Neural progenitor cell (in vitro differentiated cells): ENCODE results near the gene C1QL2. TPM values are rescaled to one million over a fixed set of nuclear protein-coding genes. Genes with fewer than 3 reads are reported as not detected.

Experiments used
- DNase-seq: peaks from one replicate; pipeline ENCODE4 v3.0.0-alpha.2; 2016; ENCODE audit warnings: low spot score
- H2AFZ ChIP-seq: fragments of 200-600 bp; sonication (generic); replicated peaks from 2 replicates; pipeline ENCODE4 v1.6.1; 2016; ENCODE audit warnings: antibody characterized with exemption
- H3F3A ChIP-seq: fragments of 200-600 bp; sonication (generic); 2 replicates; pipeline ENCODE4 v1.6.1; 2016; ENCODE audit warnings: antibody characterized with exemption, low read depth
- H3K27ac ChIP-seq: fragments of 200-600 bp; sonication (generic); 2 replicates; pipeline ENCODE4 v1.5.1; 2016; ENCODE audit warnings: mild to moderate bottlenecking
- H3K27me3 ChIP-seq: fragments of 200-600 bp; sonication (generic); 2 replicates; pipeline ENCODE4 v1.6.1; 2016; ENCODE audit warnings: mild to moderate bottlenecking, moderate library complexity
- H3K36me3 ChIP-seq: fragments of 200-600 bp; sonication (generic); 2 replicates; pipeline ENCODE4 v1.5.1; 2016
- H3K4me1 ChIP-seq: fragments of 200-600 bp; sonication (generic); 2 replicates; pipeline ENCODE4 v1.6.1; 2016; ENCODE audit warnings: mixed run types
- H3K4me2 ChIP-seq: fragments of 200-600 bp; sonication (generic); 2 replicates; pipeline ENCODE4 v1.6.1; 2016
- H3K4me3 ChIP-seq: fragments of 200-600 bp; sonication (generic); 2 replicates; pipeline ENCODE4 v1.5.1; 2016
- H3K79me2 ChIP-seq: fragments of 200-600 bp; sonication (generic); 2 replicates; pipeline ENCODE4 v1.6.1; 2016; ENCODE audit warnings: low read depth
- H3K9ac ChIP-seq: fragments of 200-600 bp; sonication (generic); 2 replicates; pipeline ENCODE4 v1.6.1; 2016
- H3K9me3 ChIP-seq: fragments of 200-600 bp; sonication (generic); 2 replicates; pipeline ENCODE4 v1.5.1; 2016; ENCODE audit warnings: low read depth
- H4K20me1 ChIP-seq: fragments of 200-600 bp; sonication (generic); 2 replicates; pipeline ENCODE4 v1.6.1; 2016; ENCODE audit warnings: low read depth
- H3K27ac Mint-ChIP-seq: 3 replicates; pipeline ENCODE4 v1.8.0; 2021; ENCODE audit warnings: mixed read lengths
- H3K27me3 Mint-ChIP-seq: 2 replicates; pipeline ENCODE4 v1.8.0; 2022; ENCODE audit warnings: low read depth, mild to moderate bottlenecking, inconsistent platforms, moderate library complexity, mixed read lengths; ENCODE audit not compliant: insufficient read depth
- H3K36me3 Mint-ChIP-seq: 3 replicates; pipeline ENCODE4 v1.8.0; 2021; ENCODE audit warnings: mixed read lengths
- H3K4me1 Mint-ChIP-seq: 3 replicates; pipeline ENCODE4 v1.8.0; 2021; ENCODE audit warnings: mixed read lengths
- H3K4me3 Mint-ChIP-seq: 3 replicates; pipeline ENCODE4 v1.8.0; 2021; ENCODE audit warnings: mild to moderate bottlenecking, moderate library complexity, mixed read lengths
- H3K9me3 Mint-ChIP-seq: 3 replicates; pipeline ENCODE4 v1.8.0; 2020; ENCODE audit warnings: mixed read lengths
- EZH2 ChIP-seq: fragments of 200-600 bp; sonication (generic); IDR thresholded peaks from 2 replicates; pipeline ENCODE4 v1.6.1; 2017; ENCODE audit warnings: antibody characterized with exemption, mild to moderate bottlenecking, moderate library complexity
- EZH2phosphoT487 ChIP-seq: fragments of 200-600 bp; sonication (generic); IDR thresholded peaks from 2 replicates; pipeline ENCODE4 v1.6.1; 2017; ENCODE audit warnings: antibody characterized with exemption
- total RNA-seq: library from RNA; depleted of rRNA; stranded (reverse); fragments of >200 nt; gene quantifications from 2 replicates; pipeline ENCODE4 v1.2.3, GENCODE V29; 2015; ENCODE audit warnings: low replicate concordance
- TF ChIP-seq, protein P1 (sequence below): fragments of 200-600 bp; sonication (generic); IDR thresholded peaks from 2 replicates; pipeline ENCODE4 v1.5.1; 2017; ENCODE audit warnings: antibody characterized with exemption, mild to moderate bottlenecking

The C1QL2 gene
- total RNA-seq, 1 donor from 2014 or later: not detected

DNA sequence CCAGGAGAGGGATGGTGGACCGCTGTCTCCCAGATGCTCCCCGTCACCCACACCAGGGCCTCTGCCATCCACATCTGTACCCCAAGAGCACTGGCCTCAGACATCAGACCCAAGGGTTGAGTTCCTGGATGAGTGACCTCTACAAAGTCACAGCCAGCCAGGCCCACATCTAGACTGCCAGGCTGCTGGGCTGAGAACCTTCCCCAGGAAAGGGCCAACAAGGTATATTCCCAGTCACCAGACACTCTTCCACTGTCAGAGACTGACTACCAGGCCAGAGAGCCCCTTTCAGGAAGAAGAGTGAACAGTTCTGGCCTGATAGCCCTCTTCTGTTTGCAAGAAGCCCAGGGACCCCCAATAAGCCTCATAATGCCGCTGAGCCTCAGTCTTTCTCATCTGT is 44.3 kb downstream of the C1QL2 start:
- no peak overlapping the region for H3K4me2 ChIP-seq
- H3K9ac ChIP-seq: no peak overlapping the region
- TF ChIP-seq EZH2phosphoT487: no peak
- TF ChIP-seq EZH2: no peak
- TF ChIP-seq, protein P1, sequence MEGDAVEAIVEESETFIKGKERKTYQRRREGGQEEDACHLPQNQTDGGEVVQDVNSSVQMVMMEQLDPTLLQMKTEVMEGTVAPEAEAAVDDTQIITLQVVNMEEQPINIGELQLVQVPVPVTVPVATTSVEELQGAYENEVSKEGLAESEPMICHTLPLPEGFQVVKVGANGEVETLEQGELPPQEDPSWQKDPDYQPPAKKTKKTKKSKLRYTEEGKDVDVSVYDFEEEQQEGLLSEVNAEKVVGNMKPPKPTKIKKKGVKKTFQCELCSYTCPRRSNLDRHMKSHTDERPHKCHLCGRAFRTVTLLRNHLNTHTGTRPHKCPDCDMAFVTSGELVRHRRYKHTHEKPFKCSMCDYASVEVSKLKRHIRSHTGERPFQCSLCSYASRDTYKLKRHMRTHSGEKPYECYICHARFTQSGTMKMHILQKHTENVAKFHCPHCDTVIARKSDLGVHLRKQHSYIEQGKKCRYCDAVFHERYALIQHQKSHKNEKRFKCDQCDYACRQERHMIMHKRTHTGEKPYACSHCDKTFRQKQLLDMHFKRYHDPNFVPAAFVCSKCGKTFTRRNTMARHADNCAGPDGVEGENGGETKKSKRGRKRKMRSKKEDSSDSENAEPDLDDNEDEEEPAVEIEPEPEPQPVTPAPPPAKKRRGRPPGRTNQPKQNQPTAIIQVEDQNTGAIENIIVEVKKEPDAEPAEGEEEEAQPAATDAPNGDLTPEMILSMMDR: no peak
- no peaks in the 10 kb centered on the region for H3K36me3 ChIP-seq
- no peaks in the 10 kb centered on the region for H4K20me1 ChIP-seq
- H3K9me3 Mint-ChIP-seq: peaks cover 4% of the 10 kb centered on the region
- no peak overlapping the region for H3K4me3 ChIP-seq
- H3K4me3 Mint-ChIP-seq: no peak overlapping the region
- H3K79me2 ChIP-seq: no peaks in the 10 kb centered on the region
- H3K4me1 Mint-ChIP-seq: peaks cover 18% of the 10 kb centered on the region
- H3K27ac Mint-ChIP-seq: no peak overlapping the region
- peaks cover 20% of the 10 kb centered on the region for H3K27me3 Mint-ChIP-seq
- no peaks in the 10 kb centered on the region for H3K9me3 ChIP-seq
- H3K4me1 ChIP-seq: no peaks in the 10 kb centered on the region
- H3K36me3 Mint-ChIP-seq: no peaks in the 10 kb centered on the region
- no peak overlapping the region for H3K27ac ChIP-seq
- no peaks in the 10 kb centered on the region for H3F3A ChIP-seq
- no peak overlapping the region for H2AFZ ChIP-seq
- no peaks in the 10 kb centered on the region for H3K27me3 ChIP-seq
- no peak for DNase-seq

DNA sequence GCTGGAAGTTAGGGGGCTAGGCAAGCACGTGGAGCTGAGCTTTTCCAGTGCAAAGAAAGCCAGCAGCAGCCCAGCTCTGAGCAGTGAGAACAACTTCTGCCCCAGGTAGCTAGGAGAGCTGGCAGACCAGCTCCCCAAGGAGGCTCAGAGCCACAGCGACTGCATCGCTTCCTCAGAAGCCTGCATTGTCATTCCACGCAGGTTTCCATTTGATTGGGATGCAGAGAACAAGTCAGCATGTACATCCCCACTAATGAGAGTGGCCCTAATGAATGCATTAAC is 45.1 kb downstream of the C1QL2 start:
- H3K27me3 Mint-ChIP-seq: peaks cover 27% of the 10 kb centered on the region
- Histone ChIP-seq H3K27me3 (no peaks in the 10 kb centered on the region), H4K20me1 (no peaks in the 10 kb centered on the region), H3K4me3 (no peak overlapping the region), H3K79me2 (no peaks in the 10 kb centered on the region), H2AFZ (no peak overlapping the region), H3K36me3 (no peaks in the 10 kb centered on the region), H3F3A (no peaks in the 10 kb centered on the region), H3K4me2 (no peak overlapping the region), H3K9me3 (no peaks in the 10 kb centered on the region), H3K27ac (no peak overlapping the region), H3K9ac (no peak overlapping the region), H3K4me1 (no peaks in the 10 kb centered on the region)
- H3K4me3 Mint-ChIP-seq: no peak overlapping the region
- H3K9me3 Mint-ChIP-seq: peaks cover 4% of the 10 kb centered on the region
- H3K4me1 Mint-ChIP-seq: peaks cover 18% of the 10 kb centered on the region
- no peak overlapping the region for H3K27ac Mint-ChIP-seq
- TF ChIP-seq EZH2: no peak
- TF ChIP-seq EZH2phosphoT487: no peak
- TF ChIP-seq, protein P1: no peak
- no peak for DNase-seq
- H3K36me3 Mint-ChIP-seq: no peaks in the 10 kb centered on the region

DNA sequence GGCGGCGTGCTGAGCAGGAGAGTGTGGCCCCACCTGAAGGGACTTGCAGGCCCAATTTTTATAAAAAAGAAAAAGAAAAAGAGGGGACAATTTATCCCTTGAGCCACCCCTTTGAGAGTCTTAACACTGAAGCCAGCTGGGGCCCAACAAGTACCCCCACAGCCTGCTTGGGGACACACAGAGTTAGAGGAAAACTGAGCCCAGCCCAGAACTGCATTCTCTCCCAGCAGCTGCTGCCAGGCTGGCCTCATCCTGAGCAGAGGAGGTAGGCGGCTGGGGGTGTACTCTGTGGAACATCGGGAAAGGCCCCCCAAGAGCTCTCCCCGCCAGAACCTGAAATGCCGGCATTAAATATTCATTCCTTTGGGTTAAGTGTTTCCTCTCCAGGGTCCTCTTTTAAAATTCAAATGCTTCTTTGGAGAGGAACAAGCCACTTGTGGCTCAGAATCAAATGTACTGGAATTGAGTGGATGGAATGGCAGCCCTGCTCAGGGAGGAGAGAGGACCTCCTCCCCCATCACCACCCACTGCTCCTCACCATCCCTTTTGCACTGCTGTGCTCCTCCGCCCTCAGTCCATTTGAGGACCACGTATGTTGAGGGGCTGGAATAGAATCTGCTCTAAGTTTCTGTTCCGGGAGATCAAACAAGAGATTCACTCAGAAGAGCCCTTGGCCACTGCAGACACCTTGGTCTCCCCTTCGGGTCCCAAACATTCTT is 45.6 kb downstream of the C1QL2 start:
- Histone ChIP-seq H3K27me3 (no peaks in the 10 kb centered on the region), H3K36me3 (no peaks in the 10 kb centered on the region), H3K27ac (no peak overlapping the region), H3K9ac (no peak overlapping the region), H3K9me3 (no peaks in the 10 kb centered on the region), H3F3A (no peaks in the 10 kb centered on the region), H3K4me1 (no peaks in the 10 kb centered on the region), H3K79me2 (no peaks in the 10 kb centered on the region), H3K4me2 (no peak overlapping the region), H4K20me1 (peaks cover 1% of the 10 kb centered on the region), H3K4me3 (no peak overlapping the region), H2AFZ (no peak overlapping the region)
- peaks cover 28% of the 10 kb centered on the region for H3K27me3 Mint-ChIP-seq
- H3K36me3 Mint-ChIP-seq: no peaks in the 10 kb centered on the region
- H3K4me1 Mint-ChIP-seq: peaks cover 18% of the 10 kb centered on the region
- TF ChIP-seq EZH2: no peak
- TF ChIP-seq EZH2phosphoT487: no peak
- TF ChIP-seq, protein P1: no peak
- no peak for DNase-seq
- H3K27ac Mint-ChIP-seq: no peak overlapping the region
- peaks cover 4% of the 10 kb centered on the region for H3K9me3 Mint-ChIP-seq
- H3K4me3 Mint-ChIP-seq: no peak overlapping the region
